Smooth muscle cell (in vitro differentiated cells): ENCODE measurements around the gene KDSR. TPM values are rescaled to one million over a fixed set of nuclear protein-coding genes. Genes with fewer than 3 reads are reported as not detected.

Experiments
- DNase-seq: peaks from one replicate; lab custom pipeline; 2025; ENCODE audit not compliant: unreplicated experiment; lab: John Stamatoyannopoulos, UW
- H2AFZ ChIP-seq: fragments of 200-600 bp; sonication (generic); 2 replicates; pipeline ENCODE4 v1.6.0; 2016; ENCODE audit warnings: antibody characterized with exemption, low read depth, mild to moderate bottlenecking
- H3F3A ChIP-seq: fragments of 200-600 bp; sonication (generic); 2 replicates; pipeline ENCODE4 v1.6.0; 2017; ENCODE audit warnings: antibody characterized with exemption, low read depth
- H3K27ac ChIP-seq: fragments of 200-600 bp; sonication (generic); 2 replicates; pipeline ENCODE4 v1.5.1; 2016; ENCODE audit warnings: low read depth, mild to moderate bottlenecking
- H3K27me3 ChIP-seq: fragments of 200-600 bp; sonication (generic); 2 replicates; pipeline ENCODE4 v1.6.1; 2016; ENCODE audit warnings: low read depth, mild to moderate bottlenecking
- H3K36me3 ChIP-seq: fragments of 200-600 bp; sonication (generic); 2 replicates; pipeline ENCODE4 v1.5.1; 2016; ENCODE audit warnings: low read depth
- H3K4me1 ChIP-seq: fragments of 200-600 bp; sonication (generic); 2 replicates; pipeline ENCODE4 v1.5.1; 2016; ENCODE audit warnings: low read depth
- H3K4me2 ChIP-seq: fragments of 200-600 bp; sonication (generic); 2 replicates; pipeline ENCODE4 v1.6.0; 2016; ENCODE audit warnings: mild to moderate bottlenecking
- H3K4me3 ChIP-seq: fragments of 200-600 bp; sonication (generic); 2 replicates; pipeline ENCODE4 v1.5.1; 2016; ENCODE audit warnings: mild to moderate bottlenecking
- H3K79me2 ChIP-seq: fragments of 200-600 bp; sonication (generic); 2 replicates; pipeline ENCODE4 v1.6.0; 2016; ENCODE audit warnings: low read depth, mild to moderate bottlenecking
- H3K9ac ChIP-seq: fragments of 200-600 bp; sonication (generic); 2 replicates; pipeline ENCODE4 v1.6.0; 2016; ENCODE audit warnings: low read depth
- H3K9me3 ChIP-seq: fragments of 200-600 bp; sonication (generic); replicated peaks from 2 replicates; pipeline ENCODE4 v1.5.1; 2016; ENCODE audit warnings: low read depth
- H4K20me1 ChIP-seq: fragments of 200-600 bp; sonication (generic); 2 replicates; pipeline ENCODE4 v1.6.0; 2016; ENCODE audit warnings: low read depth
- WGBS: methylation state at CpG from one replicate; pipeline ENCODE4 v1.1.7; 2016; ENCODE audit warnings: low lambda C conversion rate; 5-methylcytosine and 5-hydroxymethylcytosine counted together
- polyA plus RNA-seq: library from polyadenylated mRNA; unstranded; fragments of >200 nt; fragmentation: Nextera tagmentation; extraction: Ambion mirVana; gene quantifications from 2 replicates; pipeline ENCODE4 v1.2.1, GENCODE V29; 2016
- total RNA-seq: library from RNA; depleted of rRNA; stranded (reverse); fragments of >200 nt; gene quantifications from 2 replicates; pipeline ENCODE4 v1.2.3, GENCODE V29; 2014
- TF ChIP-seq, protein P1 (sequence below): fragments of 200-600 bp; sonication (generic); IDR thresholded peaks from 2 replicates; pipeline ENCODE4 v1.5.1; 2017; ENCODE audit warnings: borderline replicate concordance, mild to moderate bottlenecking, antibody characterized with exemption; ENCODE audit not compliant: insufficient read depth, poor library complexity, severe bottlenecking

KDSR gene
- total and polyA plus RNA-seq, 2 experiments from 2014 or later = 34.5 to 47.4 TPM

DNA sequence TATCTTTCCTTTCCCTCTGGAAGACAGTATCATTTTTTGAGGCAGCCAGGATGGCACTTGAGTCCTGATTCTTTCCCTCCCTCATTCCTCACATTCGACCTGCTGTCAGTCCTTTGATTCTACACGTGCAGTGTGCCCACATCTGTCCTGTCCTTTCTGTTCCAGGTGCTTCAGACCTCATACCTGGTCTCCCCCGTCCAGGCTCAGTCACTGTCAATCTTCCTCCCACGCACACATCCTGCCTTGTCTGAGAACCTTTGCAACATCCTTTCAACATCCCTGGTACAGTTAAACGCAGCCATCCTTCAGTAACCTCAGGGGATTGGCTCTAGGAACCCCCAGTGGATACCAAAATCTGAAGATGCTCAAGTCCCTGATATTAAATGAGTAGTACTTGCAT lies 57.6 kb downstream of the KDSR start:
- 89% methylated on average over 5 of the region's 5 CpGs for WGBS

DNA sequence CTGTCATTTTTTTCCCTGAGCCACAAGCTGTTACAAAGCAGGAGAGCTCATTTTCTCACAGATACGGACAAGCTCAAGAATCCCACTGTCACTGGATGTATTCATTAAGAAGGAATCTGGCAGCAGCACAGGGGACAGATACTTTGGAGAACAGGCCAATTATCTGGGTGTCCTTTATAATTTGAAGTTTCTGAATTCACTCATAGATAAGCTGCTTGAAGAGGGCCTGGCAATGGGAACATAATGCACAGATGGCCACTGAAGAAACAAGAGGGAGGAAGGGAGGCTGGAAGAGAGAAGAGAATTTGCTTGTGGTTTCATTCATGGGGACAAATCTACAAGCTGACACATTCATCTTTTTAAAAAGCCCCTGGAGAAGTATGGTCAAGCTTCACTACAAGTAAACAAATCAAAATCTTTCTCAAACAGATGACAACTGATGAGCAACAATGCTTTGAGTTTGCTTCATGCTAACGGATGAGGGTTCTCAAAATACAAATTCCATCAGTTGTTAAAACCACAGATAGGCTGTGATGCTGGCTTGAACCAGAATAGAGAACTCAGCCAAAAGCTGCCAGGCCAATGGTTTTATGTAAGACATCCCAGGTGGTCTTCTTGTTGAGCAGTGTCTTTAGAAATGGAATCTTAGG lies 59.3 kb downstream of the KDSR start:
- Histone ChIP-seq H3K4me2 (no peak overlapping the region), H3K27me3 (no peaks in the 10 kb centered on the region), H3K36me3 (no peaks in the 10 kb centered on the region), H2AFZ (no peak overlapping the region), H3K4me1 (no peaks in the 10 kb centered on the region), H3K27ac (no peak overlapping the region), H3F3A (no peaks in the 10 kb centered on the region), H3K9me3 (no peaks in the 10 kb centered on the region), H3K9ac (no peak overlapping the region), H4K20me1 (no peaks in the 10 kb centered on the region), H3K4me3 (no peak overlapping the region), H3K79me2 (no peaks in the 10 kb centered on the region)
- DNase-seq = no peak
- TF ChIP-seq, protein P1, sequence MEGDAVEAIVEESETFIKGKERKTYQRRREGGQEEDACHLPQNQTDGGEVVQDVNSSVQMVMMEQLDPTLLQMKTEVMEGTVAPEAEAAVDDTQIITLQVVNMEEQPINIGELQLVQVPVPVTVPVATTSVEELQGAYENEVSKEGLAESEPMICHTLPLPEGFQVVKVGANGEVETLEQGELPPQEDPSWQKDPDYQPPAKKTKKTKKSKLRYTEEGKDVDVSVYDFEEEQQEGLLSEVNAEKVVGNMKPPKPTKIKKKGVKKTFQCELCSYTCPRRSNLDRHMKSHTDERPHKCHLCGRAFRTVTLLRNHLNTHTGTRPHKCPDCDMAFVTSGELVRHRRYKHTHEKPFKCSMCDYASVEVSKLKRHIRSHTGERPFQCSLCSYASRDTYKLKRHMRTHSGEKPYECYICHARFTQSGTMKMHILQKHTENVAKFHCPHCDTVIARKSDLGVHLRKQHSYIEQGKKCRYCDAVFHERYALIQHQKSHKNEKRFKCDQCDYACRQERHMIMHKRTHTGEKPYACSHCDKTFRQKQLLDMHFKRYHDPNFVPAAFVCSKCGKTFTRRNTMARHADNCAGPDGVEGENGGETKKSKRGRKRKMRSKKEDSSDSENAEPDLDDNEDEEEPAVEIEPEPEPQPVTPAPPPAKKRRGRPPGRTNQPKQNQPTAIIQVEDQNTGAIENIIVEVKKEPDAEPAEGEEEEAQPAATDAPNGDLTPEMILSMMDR = no peak
- 12% methylated on average over 2 of the region's 2 CpGs for WGBS

More for the DNA sequence above, 57.6 kb downstream of the KDSR start:
- Histone ChIP-seq H3K9ac (no peak overlapping the region), H3K4me3 (no peak overlapping the region), H2AFZ (no peak overlapping the region), H3K36me3 (no peaks in the 10 kb centered on the region), H3K79me2 (no peaks in the 10 kb centered on the region), H3K27ac (no peak overlapping the region), H3F3A (no peaks in the 10 kb centered on the region), H3K9me3 (no peaks in the 10 kb centered on the region), H3K4me1 (no peaks in the 10 kb centered on the region), H3K4me2 (no peak overlapping the region), H4K20me1 (no peaks in the 10 kb centered on the region), H3K27me3 (peaks cover 9% of the 10 kb centered on the region)
- TF ChIP-seq, protein P1 = no peak
- no peak for DNase-seq

DNA sequence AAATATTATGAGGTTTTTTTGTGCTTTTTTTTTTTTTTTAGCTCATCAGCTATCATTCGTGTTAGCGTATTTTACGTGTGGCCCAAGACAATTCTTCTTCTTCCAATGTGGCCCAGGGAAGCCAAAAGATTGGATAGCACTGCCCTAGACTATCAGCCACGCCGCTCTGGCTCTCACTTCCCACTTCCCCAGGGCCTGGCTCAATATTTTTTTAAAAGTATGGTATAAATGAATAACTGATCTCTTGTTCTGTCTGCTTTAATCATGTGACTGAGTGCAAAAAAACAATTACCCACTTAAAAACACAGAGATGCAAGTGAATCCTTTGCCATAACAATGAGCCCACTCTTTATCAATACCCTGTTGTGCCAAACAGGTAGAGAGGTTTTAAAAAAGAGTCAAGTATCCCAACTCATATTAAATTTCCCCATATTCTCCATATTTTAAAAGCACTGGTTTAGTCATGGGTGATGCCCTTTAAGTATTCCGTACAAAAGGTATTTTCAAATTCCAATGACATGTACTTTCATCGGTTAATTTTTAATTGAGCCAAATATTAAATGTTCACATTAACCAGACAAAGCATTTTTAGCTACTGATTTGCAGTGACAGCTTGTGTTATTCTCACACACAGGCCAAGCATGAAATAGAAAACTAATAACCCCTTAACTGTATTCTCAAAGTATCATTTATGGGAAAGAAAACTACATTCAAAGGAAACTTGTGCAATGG lies 60.0 kb downstream of the KDSR start:
- TF ChIP-seq, protein P1 = no peak
- Histone ChIP-seq H2AFZ (no peak overlapping the region), H3F3A (no peaks in the 10 kb centered on the region), H3K4me2 (peak overlapping the region; percentile 9), H3K27ac (no peak overlapping the region), H3K9ac (no peak overlapping the region), H3K4me3 (no peak overlapping the region), H4K20me1 (no peaks in the 10 kb centered on the region), H3K79me2 (no peaks in the 10 kb centered on the region), H3K9me3 (no peaks in the 10 kb centered on the region), H3K27me3 (no peaks in the 10 kb centered on the region), H3K4me1 (no peaks in the 10 kb centered on the region), H3K36me3 (no peaks in the 10 kb centered on the region)
- no peak for DNase-seq
- WGBS = 94% methylated on average over 7 of the region's 7 CpGs

DNA sequence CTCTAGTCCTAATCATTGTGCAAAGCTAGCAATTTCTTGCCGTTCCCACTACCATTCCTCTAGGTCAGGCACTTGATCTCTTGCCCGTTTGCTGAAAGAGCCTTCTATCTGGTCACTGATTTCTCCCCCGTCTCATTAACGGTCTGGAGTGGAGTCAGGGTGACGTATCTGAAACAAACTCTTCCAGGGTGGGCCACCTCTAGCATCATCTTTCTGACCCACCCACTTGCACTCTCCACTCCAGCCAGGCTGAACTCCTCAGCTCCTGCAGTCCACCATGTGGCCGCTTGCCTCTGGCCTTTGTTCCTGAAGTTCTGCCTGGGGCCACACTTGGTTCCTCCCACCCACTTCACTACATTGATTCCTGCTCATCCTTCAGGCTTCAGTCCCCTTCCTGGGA lies 60.8 kb downstream of the KDSR start:
- H3K9ac ChIP-seq = no peak overlapping the region
- H3K4me3 ChIP-seq = no peak overlapping the region
- no peaks in the 10 kb centered on the region for H4K20me1 ChIP-seq
- TF ChIP-seq, protein P1 = no peak
- 86% methylated on average over 6 of the region's 6 CpGs for WGBS
- H3K27ac ChIP-seq = no peak overlapping the region
- no peak overlapping the region for H3K4me2 ChIP-seq
- H3K9me3 ChIP-seq = no peaks in the 10 kb centered on the region
- H2AFZ ChIP-seq = no peak overlapping the region
- no peaks in the 10 kb centered on the region for H3F3A ChIP-seq
- no peaks in the 10 kb centered on the region for H3K79me2 ChIP-seq
- DNase-seq = no peak
- H3K36me3 ChIP-seq = no peaks in the 10 kb centered on the region
- H3K4me1 ChIP-seq = no peaks in the 10 kb centered on the region
- no peaks in the 10 kb centered on the region for H3K27me3 ChIP-seq
